ENCODE measurements around the gene SGPL1.

The SGPL1 gene

GRCh38 chr10:70780370-70780760, 35.4 kb upstream of the SGPL1 start:
- DNase-seq (ENCODE audit: low read depth in 3 of 3) = no peak

GRCh38 chr10:70780772-70781171, 35.0 kb upstream of the SGPL1 start:
- DNase-seq (ENCODE audit: low read depth in 3 of 3) = no peak

- DNase-seq (ENCODE audit: low read depth in 3 of 3) = no peak
These were observed 34.2 kb upstream of the SGPL1 start for GRCh38 chr10:70781461-70782051.

GRCh38 chr10:70782086-70782745, 33.5 kb upstream of the SGPL1 start:
- DNase-seq (ENCODE audit: low read depth in 3 of 3) = no peak

GRCh38 chr10:70782746-70783680, 32.7 kb upstream of the SGPL1 start:
- DNase-seq (ENCODE audit: low read depth in 3 of 3) = no peak

- DNase-seq (ENCODE audit: low read depth in 3 of 3) = no peak
These were observed 31.7 kb upstream of the SGPL1 start for GRCh38 chr10:70784016-70784415.

GRCh38 chr10:70784471-70784870, 31.3 kb upstream of the SGPL1 start:
- no peak for DNase-seq (ENCODE audit: low read depth in 3 of 3)

GRCh38 chr10:70785190-70785589, 30.6 kb upstream of the SGPL1 start, which contains the start of gene TBATA:
Gene TBATA (minus strand): TSS chr10:70785377. CDS start chr10:70783379, 1,998 bp downstream.
- no peak for DNase-seq (ENCODE audit: low read depth in 3 of 3)

- DNase-seq (ENCODE audit: low read depth in 3 of 3) = peak in 1 of 3 experiments; percentile 7
These were observed 28.8 kb upstream of the SGPL1 start for GRCh38 chr10:70786799-70787415.

- DNase-seq (ENCODE audit: low read depth in 3 of 3) = no peak
These were observed 24.2 kb upstream of the SGPL1 start for GRCh38 chr10:70791386-70792039.

GRCh38 chr10:70795613-70796012, 20.1 kb upstream of the SGPL1 start:
- DNase-seq (ENCODE audit: low read depth in 3 of 3) = no peak

- DNase-seq (ENCODE audit: low read depth in 3 of 3) = no peak
These were observed 17.9 kb upstream of the SGPL1 start for GRCh38 chr10:70797840-70798239.

- DNase-seq (ENCODE audit: low read depth in 3 of 3) = no peak
These were observed 16.6 kb upstream of the SGPL1 start for GRCh38 chr10:70799124-70799523.

- no peak for DNase-seq (ENCODE audit: low read depth in 3 of 3)
These were observed 13.9 kb upstream of the SGPL1 start for GRCh38 chr10:70801854-70802253.

- no peak for DNase-seq (ENCODE audit: low read depth in 3 of 3)
These were observed 11.8 kb upstream of the SGPL1 start for GRCh38 chr10:70803775-70804420.

- DNase-seq (ENCODE audit: low read depth in 3 of 3) = no peak
These were observed 11.3 kb upstream of the SGPL1 start for GRCh38 chr10:70804421-70804808.

- no peak for DNase-seq (ENCODE audit: low read depth in 3 of 3)
These were observed 10.0 kb upstream of the SGPL1 start for GRCh38 chr10:70805619-70806215.

GRCh38 chr10:70806841-70807240, 8.9 kb upstream of the SGPL1 start:
- DNase-seq (ENCODE audit: low read depth in 3 of 3) = no peak

GRCh38 chr10:70807556-70807955, 8.2 kb upstream of the SGPL1 start:
- DNase-seq (ENCODE audit: low read depth in 3 of 3) = no peak

- DNase-seq (ENCODE audit: low read depth in 3 of 3) = no peak
These were observed 6.6 kb upstream of the SGPL1 start for GRCh38 chr10:70809011-70809611.

Data from stimulated activated CD4-positive, alpha-beta T cell treated with anti-CD3 and anti-CD28 coated beads, TNF-alpha, amount 100 ng/mL, for 24 hours (primary cell).